K562 (cell line): ENCODE results near the gene SHC1. TPM values are rescaled to one million over a fixed set of nuclear protein-coding genes. Genes with fewer than 3 reads are reported as not detected.
A peak's percentile ranks its signal among the peaks of the same experiment; 100 is the strongest.

ENCODE experiments used
- ARID2 ChIP-seq: fragments of 450-650 bp; IDR thresholded peaks from 2 replicates; pipeline ENCODE4 v1.6.1; 2017; ENCODE audit warnings: antibody characterized with exemption, mild to moderate bottlenecking
- ATF1 ChIP-seq, 2 experiments: fragments of 450-650 bp in 1 of 2; IDR thresholded peaks; 2 replicates each; pipeline ENCODE4 v1.6.1; 2016; ENCODE audit warnings: missing compliant biosample characterization in 1 of 2, missing genetic modification characterization in 1 of 2
- DNMT1 ChIP-seq: fragments of 450-650 bp; IDR thresholded peaks from 2 replicates; pipeline ENCODE4 v1.6.1; 2016; ENCODE audit warnings: antibody characterized with exemption, mild to moderate bottlenecking
- HNRNPLL ChIP-seq: fragments of 200-400 bp; formaldehyde crosslinking; IDR thresholded peaks from 2 replicates; pipeline ENCODE4 v1.6.1; 2017; ENCODE audit warnings: low read length, low read depth, mild to moderate bottlenecking; ENCODE audit not compliant: poor library complexity, severe bottlenecking
- L3MBTL2 ChIP-seq: fragments of 450-650 bp; IDR thresholded peaks from 2 replicates; pipeline ENCODE4 v1.6.1; 2016; ENCODE audit warnings: mild to moderate bottlenecking, moderate library complexity
- MTF1 ChIP-seq: fragments of 250-450 bp; sonication (Bioruptor Pico); IDR thresholded peaks from 2 replicates; pipeline ENCODE4 v1.9.0; 2021; ENCODE audit warnings: moderate library complexity, mild to moderate bottlenecking, inconsistent platforms, borderline replicate concordance
- NELFE ChIP-seq: IDR thresholded peaks from 2 replicates; pipeline ENCODE4 v1.6.1; 2011; ENCODE audit warnings: mild to moderate bottlenecking; ENCODE audit not compliant: insufficient read depth, insufficient read length
- NFE2 ChIP-seq: IDR thresholded peaks from 2 replicates; pipeline ENCODE4 v1.6.1; 2014; ENCODE audit warnings: antibody characterized with exemption, low read depth
- NFRKB ChIP-seq: fragments of 450-650 bp; IDR thresholded peaks from 2 replicates; pipeline ENCODE4 v1.6.1; 2016; ENCODE audit warnings: low read depth
- POLR2A ChIP-seq: fragments of 450-650 bp; conservative IDR thresholded peaks from 2 replicates; pipeline ENCODE4 v1.6.1; 2016
- POLR2G ChIP-seq: fragments of 200-400 bp; formaldehyde crosslinking; IDR thresholded peaks from 2 replicates; pipeline ENCODE4 v1.6.1; 2017; ENCODE audit warnings: low read depth, mild to moderate bottlenecking, antibody characterized with exemption, low read length, moderate library complexity
- POLR3G ChIP-seq: IDR thresholded peaks from 2 replicates; pipeline ENCODE4 v1.6.1; 2011; ENCODE audit not compliant: insufficient read length, insufficient replicate concordance; ENCODE audit errors: extremely low read depth
- TCF7L2 ChIP-seq: fragments of 150-350 bp; IDR thresholded peaks from 2 replicates; pipeline ENCODE4 v1.6.1; 2016; ENCODE audit warnings: low read depth, mild to moderate bottlenecking, low read length, moderate library complexity
- ZNF197 ChIP-seq: fragments of 200-800 bp; sonication (Bioruptor generic); IDR thresholded peaks from 2 replicates; pipeline ENCODE4 v1.6.1; 2016; ENCODE audit warnings: low read depth, missing genetic modification characterization, missing compliant biosample characterization
- ZNF583 ChIP-seq: fragments of 250-450 bp; sonication (Bioruptor Pico); IDR thresholded peaks from 2 replicates; pipeline ENCODE4 v1.4.0; 2020
- polyA plus RNA-seq, 8 experiments: library from polyadenylated mRNA; depleted of rRNA in 4 of 8; stranded (reverse) in 5 of 8; unstranded in 3 of 8; fragments of >200 nt; fragmentation: Nextera tagmentation in 2 of 8; fragmentation: Illumina TruSeq in 1 of 8; extraction: Ambion mirVana in 2 of 8; extraction: Trizol in 1 of 8; gene quantifications; 2 replicates each; pipeline versions ENCODE4 v1.2.1 to v1.2.3, GENCODE V29; 2011 to 2014; ENCODE audit warnings: inconsistent platforms in 1 of 8, missing spikeins in 1 of 8
- total RNA-seq, 7 experiments: library from RNA; depleted of rRNA in 6 of 7; stranded (reverse); fragments of >200 nt in 6 of 7; fragmentation: Illumina TruSeq in 2 of 7; extraction: Trizol in 2 of 7; gene quantifications; 2 replicates each; pipeline versions ENCODE4 v1.2.1 to v1.2.3, GENCODE V29; 2011 to 2021; ENCODE audit warnings: low replicate concordance in 1 of 7
- TF ChIP-seq, protein P1 (sequence below): fragments of 250-450 bp; sonication (Bioruptor Pico); IDR thresholded peaks from 2 replicates; pipeline ENCODE4 v1.4.0; 2020; ENCODE audit warnings: borderline replicate concordance
- TF ChIP-seq, protein P2 (sequence below): sonication (generic); formaldehyde crosslinking; IDR thresholded peaks from 2 replicates; pipeline ENCODE4 v1.8.1; 2022; ENCODE audit warnings: missing genetic modification reagents
- TF ChIP-seq, protein P3 (sequence below): fragments of 450-650 bp; IDR thresholded peaks from 2 replicates; pipeline ENCODE4 v1.6.1; 2016; ENCODE audit warnings: antibody characterized with exemption
- TF ChIP-seq, protein P4 (sequence below): IDR thresholded peaks from 3 replicates; pipeline ENCODE4 v1.6.1; 2011; ENCODE audit warnings: borderline replicate concordance, mild to moderate bottlenecking; ENCODE audit not compliant: insufficient read length, insufficient read depth
- TF ChIP-seq, protein P5 (sequence below), 2 experiments: fragments of 450-650 bp in 1 of 2; sonication (generic) in 1 of 2; formaldehyde crosslinking in 1 of 2; IDR thresholded peaks in 1 of 2; conservative IDR thresholded peaks in 1 of 2; 2 replicates each; pipeline versions ENCODE4 v1.6.1 to v1.8.1; 2016 to 2023; ENCODE audit warnings: mild to moderate bottlenecking in 2 of 2, moderate library complexity in 2 of 2, inconsistent platforms in 1 of 2, missing genetic modification reagents in 1 of 2
- TF ChIP-seq, protein P6 (sequence below): fragments of 450-650 bp; formaldehyde crosslinking; IDR thresholded peaks from 2 replicates; pipeline ENCODE4 v1.4.0; 2022; ENCODE audit warnings: missing genetic modification characterization

Gene SHC1
- total and polyA plus RNA-seq, 9 of the 15 experiments (the other 6 are each of a cell fraction or from before 2014, with no cell fraction given) = 4.1 to 113 (median 51.9) TPM

DNA sequence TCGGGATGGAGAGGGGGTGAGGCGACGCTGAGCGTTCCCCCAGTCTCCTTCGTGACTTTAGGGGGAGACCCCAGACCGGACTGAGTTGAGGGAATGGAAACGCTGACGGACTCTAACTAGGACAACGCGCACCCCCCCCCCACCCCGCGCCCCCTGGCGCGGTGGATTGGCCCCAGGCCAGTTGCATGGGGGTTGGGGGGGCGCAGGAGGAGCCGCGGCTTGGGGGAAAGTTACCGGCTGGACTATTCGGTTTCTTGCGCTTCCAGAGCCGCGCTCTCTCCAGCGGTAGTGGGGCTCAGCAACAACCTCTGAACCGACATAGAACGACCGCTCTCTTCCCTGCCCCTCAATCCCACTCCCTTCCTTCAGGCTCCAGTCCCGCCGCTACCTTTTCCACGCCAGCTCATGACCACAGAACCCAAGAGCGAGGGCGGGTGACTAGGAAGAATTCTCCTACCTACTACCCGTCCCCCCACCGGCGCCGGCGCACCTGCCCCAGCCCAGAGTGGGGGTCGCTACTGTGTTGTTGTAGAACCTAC lies 32.7 kb upstream of the SHC1 start (continued):
- TF ChIP-seq, protein P1, sequence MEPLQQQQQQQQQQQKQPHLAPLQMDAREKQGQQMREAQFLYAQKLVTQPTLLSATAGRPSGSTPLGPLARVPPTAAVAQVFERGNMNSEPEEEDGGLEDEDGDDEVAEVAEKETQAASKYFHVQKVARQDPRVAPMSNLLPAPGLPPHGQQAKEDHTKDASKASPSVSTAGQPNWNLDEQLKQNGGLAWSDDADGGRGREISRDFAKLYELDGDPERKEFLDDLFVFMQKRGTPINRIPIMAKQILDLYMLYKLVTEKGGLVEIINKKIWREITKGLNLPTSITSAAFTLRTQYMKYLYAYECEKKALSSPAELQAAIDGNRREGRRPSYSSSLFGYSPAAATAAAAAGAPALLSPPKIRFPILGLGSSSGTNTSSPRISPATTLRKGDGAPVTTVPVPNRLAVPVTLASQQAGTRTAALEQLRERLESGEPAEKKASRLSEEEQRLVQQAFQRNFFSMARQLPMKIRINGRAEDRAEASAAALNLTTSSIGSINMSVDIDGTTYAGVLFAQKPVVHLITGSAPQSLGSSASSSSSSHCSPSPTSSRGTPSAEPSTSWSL (CRISPR knock-in tag) = no peak
- TF ChIP-seq, protein P2, sequence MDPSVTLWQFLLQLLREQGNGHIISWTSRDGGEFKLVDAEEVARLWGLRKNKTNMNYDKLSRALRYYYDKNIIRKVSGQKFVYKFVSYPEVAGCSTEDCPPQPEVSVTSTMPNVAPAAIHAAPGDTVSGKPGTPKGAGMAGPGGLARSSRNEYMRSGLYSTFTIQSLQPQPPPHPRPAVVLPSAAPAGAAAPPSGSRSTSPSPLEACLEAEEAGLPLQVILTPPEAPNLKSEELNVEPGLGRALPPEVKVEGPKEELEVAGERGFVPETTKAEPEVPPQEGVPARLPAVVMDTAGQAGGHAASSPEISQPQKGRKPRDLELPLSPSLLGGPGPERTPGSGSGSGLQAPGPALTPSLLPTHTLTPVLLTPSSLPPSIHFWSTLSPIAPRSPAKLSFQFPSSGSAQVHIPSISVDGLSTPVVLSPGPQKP (CRISPR knock-in tag) = no peak
- TF ChIP-seq, protein P3, sequence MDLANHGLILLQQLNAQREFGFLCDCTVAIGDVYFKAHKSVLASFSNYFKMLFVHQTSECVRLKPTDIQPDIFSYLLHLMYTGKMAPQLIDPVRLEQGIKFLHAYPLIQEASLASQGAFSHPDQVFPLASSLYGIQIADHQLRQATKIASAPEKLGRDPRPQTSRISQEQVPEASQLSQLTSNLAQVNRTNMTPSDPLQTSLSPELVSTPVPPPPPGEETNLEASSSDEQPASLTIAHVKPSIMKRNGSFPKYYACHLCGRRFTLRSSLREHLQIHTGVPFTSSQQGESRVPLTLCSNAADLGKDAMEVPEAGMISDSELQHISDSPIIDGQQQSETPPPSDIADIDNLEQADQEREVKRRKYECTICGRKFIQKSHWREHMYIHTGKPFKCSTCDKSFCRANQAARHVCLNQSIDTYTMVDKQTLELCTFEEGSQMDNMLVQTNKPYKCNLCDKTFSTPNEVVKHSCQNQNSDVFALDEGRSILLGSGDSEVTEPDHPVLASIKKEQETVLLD = 0 out of 2 replicates have a peak, but pooled peaks have one; percentile 2
- TF ChIP-seq HNRNPLL = peak; percentile 3
- TF ChIP-seq ATF1 (CRISPR knock-in tag; IDR thresholded peaks at IDR 0.05) = no peak
- TF ChIP-seq ATF1 (tag; IDR thresholded peaks at IDR 0.05) = no peak
- peak; percentile 27; the same call in 1 of the 2 replicates for TF ChIP-seq POLR2A
- TF ChIP-seq ZNF583 = no peak
- no peak for TF ChIP-seq DNMT1
- no peak for TF ChIP-seq ZNF197 (CRISPR knock-in tag)
- no peak for TF ChIP-seq NFE2
- TF ChIP-seq MTF1 (CRISPR knock-in tag) = no peak
- TF ChIP-seq ARID2 = no peak
- TF ChIP-seq NELFE = no peak
- peak; percentile 72 for TF ChIP-seq POLR2G
- no peak for TF ChIP-seq L3MBTL2
- TF ChIP-seq, protein P4, sequence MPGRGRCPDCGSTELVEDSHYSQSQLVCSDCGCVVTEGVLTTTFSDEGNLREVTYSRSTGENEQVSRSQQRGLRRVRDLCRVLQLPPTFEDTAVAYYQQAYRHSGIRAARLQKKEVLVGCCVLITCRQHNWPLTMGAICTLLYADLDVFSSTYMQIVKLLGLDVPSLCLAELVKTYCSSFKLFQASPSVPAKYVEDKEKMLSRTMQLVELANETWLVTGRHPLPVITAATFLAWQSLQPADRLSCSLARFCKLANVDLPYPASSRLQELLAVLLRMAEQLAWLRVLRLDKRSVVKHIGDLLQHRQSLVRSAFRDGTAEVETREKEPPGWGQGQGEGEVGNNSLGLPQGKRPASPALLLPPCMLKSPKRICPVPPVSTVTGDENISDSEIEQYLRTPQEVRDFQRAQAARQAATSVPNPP = no peak
- TF ChIP-seq TCF7L2 = no peak
- TF ChIP-seq POLR3G = no peak
- TF ChIP-seq NFRKB = peak; percentile 72; the same call in 1 of the 2 replicates
- TF ChIP-seq, protein P5, sequence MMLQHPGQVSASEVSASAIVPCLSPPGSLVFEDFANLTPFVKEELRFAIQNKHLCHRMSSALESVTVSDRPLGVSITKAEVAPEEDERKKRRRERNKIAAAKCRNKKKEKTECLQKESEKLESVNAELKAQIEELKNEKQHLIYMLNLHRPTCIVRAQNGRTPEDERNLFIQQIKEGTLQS (IDR thresholded peaks at IDR 0.05) = no peak
- TF ChIP-seq, protein P5 (CRISPR knock-in tag; conservative IDR thresholded peaks at IDR 0.05) = no peak
- TF ChIP-seq, protein P6, sequence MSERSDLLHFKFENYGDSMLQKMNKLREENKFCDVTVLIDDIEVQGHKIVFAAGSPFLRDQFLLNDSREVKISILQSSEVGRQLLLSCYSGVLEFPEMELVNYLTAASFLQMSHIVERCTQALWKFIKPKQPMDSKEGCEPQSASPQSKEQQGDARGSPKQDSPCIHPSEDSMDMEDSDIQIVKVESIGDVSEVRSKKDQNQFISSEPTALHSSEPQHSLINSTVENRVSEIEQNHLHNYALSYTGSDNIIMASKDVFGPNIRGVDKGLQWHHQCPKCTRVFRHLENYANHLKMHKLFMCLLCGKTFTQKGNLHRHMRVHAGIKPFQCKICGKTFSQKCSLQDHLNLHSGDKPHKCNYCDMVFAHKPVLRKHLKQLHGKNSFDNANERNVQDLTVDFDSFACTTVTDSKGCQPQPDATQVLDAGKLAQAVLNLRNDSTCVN (CRISPR knock-in tag) = no peak
